Endothelial cell of umbilical vein (primary cell): ENCODE measurements around the gene ULBP2. TPM values are rescaled to one million over a fixed set of nuclear protein-coding genes. Genes with fewer than 3 reads are reported as not detected.

Experiments used
- BruUV-seq: library from RNA; stranded (reverse); fragments of 400-500 nt; replicated peaks from 2 replicates; lab custom pipeline; 2021; lab: Mats Ljungman, UMichigan
- CTCF ChIA-PET: fragments of 300-600, 350-600 bp; sonication (Branson Sonifier 250); formaldehyde crosslinking; loops from one replicate; lab custom pipeline; 2021; ENCODE audit warnings: antibody characterized with exemption, inconsistent platforms; lab: Charles Lee
- POLR2A ChIA-PET: fragments of 300-600, 350-600 bp; sonication (Branson Sonifier 250); formaldehyde crosslinking; loops from one replicate; lab custom pipeline; 2021; ENCODE audit warnings: antibody characterized with exemption, inconsistent platforms; lab: Charles Lee
- DNase-seq: peaks from one replicate; pipeline ENCODE4 v3.0.0-alpha.2; 2011; ENCODE audit warnings: low read depth, low spot score
- FAIRE-seq: peaks from 2 replicates; lab custom pipeline; 2011; peaks lifted over from hg19 to GRCh38; lab: Jason Lieb, UNC
- H2AFZ ChIP-seq: 2 replicates; pipeline ENCODE4 v1.6.0; 2012; ENCODE audit warnings: low read depth, low read length, control low read depth, inconsistent platforms
- H3K27ac ChIP-seq: 2 replicates; pipeline ENCODE4 v1.5.1; 2011; ENCODE audit warnings: low read depth, mild to moderate bottlenecking, control low read depth, low read length, moderate library complexity; ENCODE audit not compliant: insufficient read depth
- H3K27me3 ChIP-seq, 2 experiments: 2 replicates each; pipeline versions ENCODE4 v1.6.0 to v1.6.1; 2011; ENCODE audit warnings: low read length in 2 of 2, mixed read lengths in 1 of 2; ENCODE audit not compliant: control insufficient read depth in 2 of 2, insufficient read depth in 2 of 2
- H3K36me3 ChIP-seq, 2 experiments: 2 replicates in 1 of 2; 3 replicates in 1 of 2; pipeline ENCODE4 v1.5.1; 2011; ENCODE audit warnings: low read length in 2 of 2, mild to moderate bottlenecking in 1 of 2, moderate library complexity in 1 of 2; ENCODE audit not compliant: control insufficient read depth in 2 of 2, insufficient read depth in 2 of 2; ENCODE audit errors: extremely low read depth in 1 of 2
- H3K4me1 ChIP-seq: 3 replicates; pipeline ENCODE4 v1.5.1; 2011; ENCODE audit warnings: mild to moderate bottlenecking, low read length; ENCODE audit not compliant: control insufficient read depth, insufficient read depth; ENCODE audit errors: extremely low read depth
- H3K4me2 ChIP-seq: 2 replicates; pipeline ENCODE4 v1.6.1; 2011; ENCODE audit warnings: low read length, control low read depth, mixed read lengths; ENCODE audit not compliant: insufficient read depth
- H3K4me3 ChIP-seq, 3 experiments: fragments of 200-600 bp in 1 of 3; sonication (generic), shearing (Covaris generic) in 1 of 3; replicated peaks in 1 of 3; 2 replicates each; pipeline ENCODE4 v1.5.1; 2011 to 2016; ENCODE audit warnings: control low read depth in 3 of 3, low read length in 3 of 3, mild to moderate bottlenecking in 2 of 3, inconsistent platforms in 1 of 3, low read depth in 1 of 3, moderate library complexity in 1 of 3; ENCODE audit not compliant: insufficient read depth in 1 of 3
- H3K79me2 ChIP-seq: 2 replicates; pipeline ENCODE4 v1.6.0; 2012; ENCODE audit warnings: low read length, inconsistent platforms; ENCODE audit not compliant: control insufficient read depth, insufficient read depth
- H3K9ac ChIP-seq: replicated peaks from 2 replicates; pipeline ENCODE3; 2011; ENCODE audit warnings: low read length, control low read depth; ENCODE audit not compliant: insufficient read depth; ENCODE audit errors: extremely low read depth
- H3K9me1 ChIP-seq: replicated peaks from 3 replicates; pipeline ENCODE4 v1.6.0; 2011; ENCODE audit warnings: mild to moderate bottlenecking, low read length; ENCODE audit not compliant: control insufficient read depth, insufficient read depth; ENCODE audit errors: extremely low read depth
- H3K9me3 ChIP-seq: replicated peaks from 2 replicates; pipeline ENCODE4 v1.5.1; 2012; ENCODE audit warnings: low read length, inconsistent platforms; ENCODE audit not compliant: control insufficient read depth, insufficient read depth
- H4K20me1 ChIP-seq: replicated peaks from 2 replicates; pipeline ENCODE3; 2011; ENCODE audit warnings: mild to moderate bottlenecking, low read length; ENCODE audit not compliant: control insufficient read depth, insufficient read depth; ENCODE audit errors: extremely low read depth
- CTCF ChIP-seq, 2 donors: IDR thresholded peaks; 1 replicate in 1 of 2; 2 replicates in 1 of 2; pipeline ENCODE4 v1.5.1; 2011; ENCODE audit warnings: low read length in 2 of 2, mild to moderate bottlenecking in 2 of 2, moderate library complexity in 2 of 2, control low read depth in 1 of 2, inconsistent platforms in 1 of 2, low read depth in 1 of 2; ENCODE audit not compliant: insufficient read depth in 1 of 2; ENCODE audit errors: extremely low read depth in 1 of 2
- EZH2 ChIP-seq: IDR thresholded peaks from 2 replicates; pipeline ENCODE4 v1.6.1; 2012; ENCODE audit warnings: borderline replicate concordance, low read depth, mild to moderate bottlenecking, moderate library complexity, low read length, inconsistent platforms; ENCODE audit not compliant: severe bottlenecking
- FOS ChIP-seq: IDR thresholded peaks from 2 replicates; pipeline ENCODE4 v1.6.1; 2011; ENCODE audit warnings: mild to moderate bottlenecking, low read length, moderate library complexity, borderline replicate concordance; ENCODE audit not compliant: insufficient read depth
- GATA2 ChIP-seq: IDR thresholded peaks from 2 replicates; pipeline ENCODE4 v1.7.0; 2011; ENCODE audit warnings: low read depth, mild to moderate bottlenecking, moderate library complexity, mixed read lengths, low read length; ENCODE audit not compliant: insufficient read length, insufficient read depth
- JUN ChIP-seq: IDR thresholded peaks from 2 replicates; pipeline ENCODE4 v1.6.1; 2011; ENCODE audit warnings: borderline replicate concordance, low read depth; ENCODE audit not compliant: insufficient read length, insufficient read depth
- POLR2AphosphoS5 ChIP-seq: IDR thresholded peaks from 2 replicates; pipeline ENCODE4 v1.6.1; 2012; ENCODE audit warnings: low read depth, mild to moderate bottlenecking, control low read depth, low read length, moderate library complexity; ENCODE audit not compliant: insufficient read depth
- dilution Hi-C: fragments of 300-500 bp; cut with MboI; formaldehyde crosslinking; loops from one replicate; pipeline ENCODE4 v1.15.0; 2019; ENCODE audit warnings: low sequenced_read_pairs; ENCODE audit not compliant: extremely low pct_ligation_motif_present
- intact Hi-C: fragments of 100-400 bp; cut with micrococcal nuclease; formaldehyde crosslinking; loops from one replicate; pipeline ENCODE4 v1.10.0; 2022
- polyA plus RNA-seq, 4 experiments: library from polyadenylated mRNA; depleted of rRNA in 3 of 4; stranded (reverse) in 3 of 4; unstranded in 1 of 4; fragments of >200 nt; gene quantifications; 2 replicates each; pipeline versions ENCODE4 v1.2.1 to v1.2.3, GENCODE V29; 2011 to 2012; ENCODE audit warnings: missing spikeins in 1 of 4
- total RNA-seq: library from RNA; stranded (reverse); gene quantifications from 2 replicates; pipeline ENCODE4 v1.2.3, GENCODE V29; 2021

Gene ULBP2
- total and polyA plus RNA-seq, 2 donors (not counting 3 experiments of a cell fraction or from before 2014, with no cell fraction given), result 7.0 to 22.8 TPM

- H3K9me1 ChIP-seq, result no peaks in the 10 kb centered on the region
- peaks cover 62 to 77% of the 10 kb centered on the region in 2 experiments for H3K27me3 ChIP-seq
- dilution Hi-C loops, result no loop called here
- FAIRE-seq, result no peak
- H3K4me3 ChIP-seq, result no peak overlapping the region
- H3K27ac ChIP-seq, result no peak overlapping the region
- peaks cover 10% of the 10 kb centered on the region for H3K4me1 ChIP-seq
- H2AFZ ChIP-seq, result no peak overlapping the region
- H3K9me3 ChIP-seq, result no peaks in the 10 kb centered on the region
- no peak overlapping the region for H3K4me2 ChIP-seq
- H3K36me3 ChIP-seq, result no peaks in the 10 kb centered on the region
- TF ChIP-seq CTCF (IDR thresholded peaks at IDR 0.05; ENCODE audit: extremely low read depth in 1 of 2, insufficient read depth in 1 of 2, low read depth in 1 of 2, low read length in 2 of 2) (no peak), EZH2 (no peak), JUN (no peak), POLR2AphosphoS5 (no peak), GATA2 (no peak), FOS (no peak)
- no TSS peak for BruUV-seq
- H3K9ac ChIP-seq, result no peak overlapping the region
- POLR2A ChIA-PET, result no interaction called here
- no peak for DNase-seq
- CTCF ChIA-PET, result interaction anchor here (0.6 to 2.5 kb wide), 4 partner anchors 29 to 399 kb away, joined by 3 to 63 read pairs (median 3); partner anchors contain the start of gene ULBP1
- no peaks in the 10 kb centered on the region for H4K20me1 ChIP-seq
- intact Hi-C loops, result loop anchor here (2.0 kb wide), 2 partner anchors 28 to 400 kb away; partner anchors contain the start of gene ULBP1
- no peaks in the 10 kb centered on the region for H3K79me2 ChIP-seq
Observed at GRCh38 chr6:149935246-149935645, 6.6 kb upstream of the ULBP2 start.
